Activated CD4-positive, alpha-beta T cell treated with anti-CD3 and anti-CD28 coated beads for 1 hour (primary cell): Measurements from ENCODE around the gene PLCB4.
"Not testable (repeated sequence)": the region's sequence is repeated elsewhere in the genome, so short reads cannot be mapped to it uniquely, and the experiment has no call there.

ENCODE experiments used
- DNase-seq: peaks from one replicate; pipeline ENCODE4 v3.0.0-alpha.2; 2020

Gene PLCB4

DNA sequence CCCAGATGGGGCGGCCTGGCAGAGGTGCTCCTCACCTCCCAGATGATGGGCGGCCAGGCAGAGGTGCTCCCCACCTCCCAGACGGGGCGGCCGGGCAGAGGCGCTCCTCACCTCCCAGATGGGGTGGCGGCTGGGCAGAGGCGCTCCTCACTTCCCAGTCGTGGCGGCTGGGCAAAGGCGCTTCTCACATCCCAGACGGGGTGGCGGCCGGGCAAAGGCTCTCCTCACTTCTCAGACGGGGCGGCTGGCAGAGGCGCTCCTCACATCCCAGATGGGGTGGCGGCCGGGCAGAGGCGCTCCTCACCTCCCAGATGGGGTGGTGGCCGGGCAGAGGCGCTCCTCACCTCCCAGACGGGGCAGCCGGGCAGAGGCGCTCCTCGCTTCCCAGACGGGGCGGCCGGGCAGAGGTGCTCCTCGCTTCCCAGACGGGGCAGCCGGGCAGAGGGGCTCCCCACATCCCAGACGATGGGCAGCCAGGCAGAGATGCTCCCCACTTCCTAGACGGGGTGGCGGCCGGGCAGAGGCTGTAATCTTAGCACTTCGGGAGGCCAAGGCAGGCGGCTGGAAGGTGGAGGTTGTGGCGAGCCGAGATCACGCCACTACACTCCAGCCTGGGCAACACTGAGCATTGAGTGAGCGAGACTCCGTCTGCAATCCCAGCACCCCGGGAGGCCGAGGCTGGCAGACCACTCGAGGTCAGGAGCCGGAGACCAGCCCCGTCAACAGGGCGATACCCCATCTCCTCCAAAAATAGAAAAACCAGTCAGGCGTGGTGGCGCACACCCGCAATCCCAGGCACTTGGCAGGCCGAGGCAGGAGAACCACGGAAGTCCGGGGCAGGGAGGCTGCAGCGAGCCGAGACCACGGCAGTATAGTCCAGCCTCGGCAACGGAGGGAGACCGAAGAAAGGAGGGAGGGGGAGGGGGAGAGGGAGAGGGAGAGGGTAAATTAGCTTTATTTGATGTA, 316.7 kb downstream of the PLCB4 start:
- DNase-seq = not testable (repeated sequence)

DNA sequence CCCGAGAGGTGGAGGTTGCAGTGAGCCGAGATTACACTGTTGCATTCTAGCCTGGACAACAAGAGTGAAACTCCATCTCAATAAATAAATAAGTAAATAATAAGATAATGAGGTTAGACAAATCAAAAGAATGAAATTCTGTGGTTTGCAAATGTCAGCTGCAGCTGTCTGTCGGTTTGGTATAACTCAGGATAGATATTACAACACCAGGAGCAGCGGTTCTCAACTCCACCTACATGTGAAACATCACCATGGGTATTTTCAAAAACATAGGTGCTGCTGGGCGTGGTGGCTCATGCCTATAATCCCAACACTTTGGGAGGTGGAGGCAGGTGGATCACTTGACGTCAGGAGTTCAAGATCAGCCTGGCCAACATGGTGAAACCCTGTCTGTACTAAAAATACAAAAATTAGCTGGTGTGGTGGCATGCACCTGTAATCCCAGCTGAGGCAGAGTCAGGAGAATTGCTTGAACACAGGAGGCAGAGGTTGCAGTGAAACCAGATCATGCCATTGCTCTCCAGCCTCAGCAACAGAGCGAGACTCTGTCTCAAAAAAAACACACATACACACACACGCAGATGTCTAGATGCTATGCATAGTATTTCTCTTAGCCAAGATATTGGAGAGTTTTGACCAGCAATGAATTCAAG, 319.4 kb downstream of the PLCB4 start:
- DNase-seq = no peak

DNA sequence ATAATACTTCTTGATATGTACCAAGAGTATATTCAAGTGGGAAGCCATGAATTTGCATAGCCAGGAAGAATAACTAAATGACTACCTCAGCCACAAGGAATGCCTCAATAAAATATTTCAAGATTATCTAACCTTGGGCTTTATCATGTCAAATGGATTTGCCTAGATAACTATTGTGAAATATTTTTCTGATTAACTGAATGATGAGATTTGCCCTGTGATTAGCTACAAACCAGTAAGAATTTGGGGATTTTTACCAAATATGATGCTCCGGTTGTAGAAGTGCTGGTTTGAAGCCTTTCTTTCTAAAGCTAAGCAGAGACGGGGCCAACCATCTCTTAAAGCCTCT, 319.9 kb downstream of the PLCB4 start:
- DNase-seq = no peak

DNA sequence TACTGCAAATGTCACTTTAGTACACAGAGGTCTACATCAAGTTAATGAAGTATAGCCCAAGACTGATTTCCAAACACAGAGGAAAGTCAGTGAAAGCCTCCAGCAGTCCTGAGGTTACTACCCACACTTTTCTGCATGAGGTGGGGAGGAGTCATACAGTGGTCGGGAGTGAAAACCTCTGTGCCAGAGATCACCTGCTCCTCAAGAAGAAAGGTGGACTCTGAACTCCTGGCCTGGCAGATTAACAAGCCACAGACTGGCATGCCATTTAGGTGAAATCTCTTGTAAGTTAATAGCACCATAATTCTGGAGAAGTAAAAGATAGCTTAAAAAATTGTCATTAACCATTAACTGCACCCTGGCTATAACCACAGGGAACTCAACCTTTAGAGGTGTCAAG, 320.5 kb downstream of the PLCB4 start:
- DNase-seq = no peak

DNA sequence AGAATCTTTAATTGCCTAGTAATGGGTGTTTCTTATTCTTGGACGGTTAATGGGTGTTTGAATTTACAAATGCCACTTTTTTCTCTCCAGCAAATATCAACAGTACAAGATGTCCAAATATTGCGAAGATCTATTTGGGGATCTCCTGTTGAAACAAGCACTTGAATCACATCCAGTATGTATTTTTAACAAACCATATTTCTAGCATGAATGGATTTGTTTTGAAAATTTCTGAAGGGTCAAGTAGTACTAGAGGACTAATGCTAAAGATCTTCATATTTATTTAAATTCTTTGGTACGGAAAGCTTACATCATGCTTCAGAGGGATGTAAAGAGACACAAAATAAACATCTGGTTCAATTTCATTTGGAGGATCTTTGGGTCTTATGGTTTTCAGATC, 321.6 kb downstream of the PLCB4 start:
- no peak for DNase-seq

DNA sequence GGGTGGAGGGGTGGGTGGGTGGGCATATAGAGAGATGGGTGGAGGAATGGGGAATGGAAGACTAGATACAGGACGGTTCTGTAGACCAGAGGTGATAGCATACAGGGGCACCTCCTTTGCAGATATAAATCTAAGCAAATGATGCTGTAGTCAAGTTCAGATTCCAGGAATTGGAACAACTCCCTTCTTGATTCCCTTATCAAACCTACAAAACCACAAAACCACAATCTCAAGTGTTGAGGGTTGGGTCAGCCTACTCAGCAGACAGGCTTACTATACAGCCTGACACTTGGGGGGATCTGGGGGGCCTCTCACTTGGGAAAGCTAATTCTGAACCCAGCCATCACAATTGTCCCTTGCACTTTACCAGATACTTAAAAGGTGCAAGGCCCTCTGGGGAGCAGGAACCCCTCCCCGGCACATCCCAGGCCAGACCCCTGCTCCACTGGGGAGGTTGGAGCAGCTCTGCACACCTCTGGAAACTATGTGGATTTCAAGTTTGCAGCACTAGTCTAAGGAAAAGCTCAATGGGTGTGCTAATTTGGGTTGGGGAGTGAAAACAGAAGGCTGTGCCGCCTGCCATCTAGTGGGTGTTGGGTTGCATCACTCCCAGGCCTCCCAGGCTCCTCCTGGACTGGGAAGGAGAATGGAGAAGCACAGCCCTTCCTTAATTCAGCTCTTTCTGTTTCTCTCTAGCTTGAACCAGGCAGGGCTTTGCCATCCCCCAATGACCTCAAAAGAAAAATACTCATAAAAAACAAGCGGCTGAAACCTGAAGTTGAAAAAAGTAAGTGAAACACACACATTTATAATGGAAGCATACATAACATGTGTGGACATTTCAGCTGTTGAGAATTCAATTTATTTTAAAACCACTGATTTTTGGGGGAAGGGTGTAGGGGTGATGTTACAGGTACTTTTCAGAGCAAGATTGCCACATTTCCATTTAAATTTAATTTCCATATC, 324.3 kb downstream of the PLCB4 start:
- no peak for DNase-seq

DNA sequence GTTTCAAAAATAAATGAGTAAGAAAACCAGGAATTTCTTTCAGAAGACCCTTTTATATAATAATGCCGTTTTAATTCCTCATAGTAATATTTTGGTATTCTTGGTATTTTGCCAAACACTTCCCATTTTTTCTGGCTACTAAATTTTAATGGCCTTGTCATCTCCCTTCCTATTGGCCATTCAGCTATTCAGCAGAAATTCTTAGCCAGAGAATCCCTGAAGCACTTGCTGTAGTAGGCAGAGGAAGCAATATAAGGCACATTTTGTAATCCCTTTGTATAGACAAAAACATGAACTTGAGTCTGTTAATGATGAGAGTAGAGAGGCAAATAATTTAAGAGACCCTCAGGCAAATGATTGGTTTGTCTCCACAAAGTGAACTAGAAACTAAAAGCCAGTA, 327.1 kb downstream of the PLCB4 start:
- DNase-seq = no peak

DNA sequence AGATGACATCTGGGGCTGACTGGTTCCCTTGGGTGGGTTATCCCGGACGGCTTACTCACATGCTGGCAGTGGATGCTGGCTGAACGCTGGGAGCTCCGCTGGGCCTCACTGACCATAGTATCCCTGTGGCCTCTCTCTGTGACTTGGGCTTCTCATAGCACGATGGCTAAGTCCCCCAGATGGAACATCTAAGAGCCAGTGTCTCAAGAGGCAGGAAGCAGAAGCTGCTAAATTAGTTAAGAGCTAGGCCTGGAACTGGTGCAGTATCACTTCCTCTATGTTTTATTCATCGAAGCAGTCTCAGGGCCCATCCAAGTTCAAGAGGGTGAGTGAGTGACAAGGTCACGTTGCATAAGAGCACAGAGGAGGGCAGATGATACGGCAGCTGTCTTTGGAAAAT, 329.0 kb downstream of the PLCB4 start:
- no peak for DNase-seq

DNA sequence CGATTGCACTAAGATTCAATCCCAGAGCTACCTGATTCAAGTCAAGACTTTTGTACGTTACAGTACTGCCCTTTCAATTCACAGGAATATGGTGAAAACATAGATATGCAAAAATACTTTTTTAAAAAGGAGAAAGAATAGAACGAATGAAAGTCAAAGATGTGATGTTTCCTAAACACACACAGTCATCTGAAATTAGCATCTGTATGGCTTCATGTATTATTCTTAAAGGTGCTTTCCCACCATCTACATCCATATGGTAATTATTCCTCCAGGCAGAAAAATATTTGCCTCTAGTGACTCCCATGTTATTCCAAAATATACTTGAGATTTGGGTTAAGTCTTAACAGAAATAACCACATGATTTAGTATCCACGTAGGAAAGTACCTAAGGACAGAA, 330.0 kb downstream of the PLCB4 start:
- no peak for DNase-seq

DNA sequence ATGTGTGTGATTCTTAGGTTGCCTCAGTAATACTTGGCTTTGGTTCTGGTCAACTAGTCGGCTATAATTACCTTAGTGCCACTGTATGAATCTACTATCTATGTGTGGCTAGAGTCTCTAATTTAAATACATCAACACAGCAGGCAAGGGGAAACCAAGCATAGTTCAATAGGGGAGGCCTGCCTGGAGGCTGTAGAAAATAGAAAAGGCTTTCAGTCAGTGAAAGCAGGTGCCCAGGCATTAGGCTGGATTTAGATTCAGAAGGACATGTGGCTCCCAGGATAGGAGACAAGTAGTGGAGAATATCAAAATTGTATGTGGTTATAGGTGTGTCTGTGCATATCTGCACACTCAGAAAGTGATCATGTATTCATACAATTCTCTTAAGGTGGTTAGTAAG, 330.4 kb downstream of the PLCB4 start:
- DNase-seq = no peak

DNA sequence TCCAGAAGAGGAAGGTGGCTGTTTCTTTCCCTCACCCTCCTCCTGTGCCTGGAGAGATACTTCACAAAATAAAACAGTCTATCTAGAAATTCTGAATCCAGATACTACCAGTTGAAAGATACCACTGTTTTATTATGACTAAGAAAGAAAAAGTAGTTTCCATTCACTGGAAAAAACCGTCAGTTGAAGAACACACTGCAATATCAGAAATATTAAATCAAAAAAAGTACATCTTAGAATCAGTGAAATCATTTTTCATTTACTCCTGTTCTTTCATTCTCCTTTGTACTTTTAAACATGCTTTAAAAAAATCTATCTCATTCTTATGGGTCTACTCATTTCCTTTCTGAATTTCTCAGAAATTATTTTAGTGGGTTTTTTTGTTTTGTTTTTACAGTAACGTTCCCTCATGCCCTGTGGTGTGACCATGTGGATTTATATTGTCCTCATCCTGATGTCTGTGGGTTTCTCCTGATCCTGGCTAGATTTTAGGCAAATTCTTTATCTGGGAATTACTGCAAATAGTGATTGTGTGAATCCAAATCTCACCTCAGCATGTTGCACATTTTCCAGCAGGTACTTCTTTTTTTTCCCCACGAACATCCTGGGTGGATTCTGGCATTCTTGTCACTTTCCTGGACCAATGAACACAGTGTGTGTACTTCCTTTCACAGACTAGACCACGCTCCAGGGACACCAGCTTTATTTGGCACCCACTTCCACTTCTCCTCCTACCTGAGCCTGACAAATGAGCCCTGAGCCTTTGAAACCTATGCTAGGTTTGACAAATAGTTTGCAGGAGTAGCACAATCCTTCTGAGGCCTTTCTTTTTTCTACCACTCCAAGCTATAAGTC, 331.5 kb downstream of the PLCB4 start:
- no peak for DNase-seq

DNA sequence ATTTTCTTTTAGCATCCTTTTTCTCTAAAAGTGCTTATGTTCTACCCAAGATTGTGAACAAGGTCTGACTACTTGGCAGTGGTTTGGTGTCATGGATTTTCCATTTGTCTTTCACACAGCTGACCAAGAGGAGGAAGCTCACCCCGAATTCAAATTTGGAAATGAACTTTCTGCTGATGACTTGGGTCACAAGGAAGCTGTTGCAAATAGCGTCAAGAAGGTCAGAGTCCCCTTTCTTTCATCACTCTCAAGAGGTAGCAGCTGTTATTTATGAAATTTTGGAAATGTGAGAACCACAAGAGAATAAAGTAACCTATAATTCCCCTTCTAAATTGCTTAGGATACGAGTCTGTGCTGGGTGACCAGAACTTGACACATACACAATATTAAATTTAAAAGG, 332.5 kb downstream of the PLCB4 start:
- no peak for DNase-seq

DNA sequence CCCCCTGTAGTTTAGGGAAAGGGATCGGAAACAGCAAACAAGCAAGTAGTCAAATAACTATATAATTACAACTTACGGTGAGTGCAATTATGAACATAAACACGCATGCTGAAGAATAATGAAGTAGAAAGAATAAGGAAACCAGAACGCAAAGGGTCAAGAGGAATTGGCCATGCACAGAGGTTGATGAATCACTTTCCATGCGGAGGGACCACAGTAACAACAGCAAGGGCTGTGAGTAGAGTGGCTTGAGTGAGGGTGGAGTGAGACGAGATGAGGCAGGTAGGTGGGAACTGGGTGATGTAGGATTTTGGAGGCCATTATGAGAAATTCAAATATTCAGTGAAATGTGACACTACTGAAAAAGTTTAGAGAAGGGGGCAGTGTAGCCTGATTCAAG, 333.3 kb downstream of the PLCB4 start:
- DNase-seq = no peak

DNA sequence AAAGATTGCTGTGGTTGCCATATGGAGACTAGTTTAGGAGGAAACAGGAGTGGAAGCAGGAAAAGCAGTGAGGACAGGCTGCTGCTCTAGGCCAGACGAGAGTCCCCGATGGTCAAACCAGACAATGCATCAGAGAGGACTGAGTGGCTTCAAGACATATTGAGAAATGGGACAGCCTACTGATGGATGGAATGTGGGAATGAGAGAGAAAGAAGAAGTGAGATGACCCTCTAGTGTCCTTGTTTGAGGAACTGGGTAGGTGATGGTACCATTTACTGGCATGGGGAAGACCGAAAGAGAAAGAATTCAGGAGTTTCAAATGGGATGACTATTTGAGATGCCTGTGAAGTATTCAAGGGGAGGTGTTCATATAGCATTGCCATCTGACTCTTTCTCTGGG, 333.7 kb downstream of the PLCB4 start:
- no peak for DNase-seq

DNA sequence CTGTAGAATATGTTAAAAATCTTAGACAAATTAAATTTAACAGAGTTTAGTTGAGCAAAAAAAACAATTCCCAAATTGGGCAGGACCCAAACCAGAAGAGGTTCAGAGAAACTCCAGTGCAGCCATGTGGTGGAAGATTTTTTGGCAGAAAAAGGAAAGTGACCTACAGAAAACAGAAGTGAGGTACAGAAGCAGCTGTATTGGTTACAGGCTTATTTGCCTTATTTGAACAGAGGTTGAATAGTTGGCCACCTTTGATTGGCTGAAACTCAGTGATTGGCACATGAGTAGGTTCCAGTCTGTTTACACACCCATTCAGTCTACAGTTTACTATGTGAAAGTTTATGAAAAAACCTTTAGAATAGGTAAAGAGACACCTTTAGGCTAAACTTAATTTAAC, 334.6 kb downstream of the PLCB4 start:
- no peak for DNase-seq

DNA sequence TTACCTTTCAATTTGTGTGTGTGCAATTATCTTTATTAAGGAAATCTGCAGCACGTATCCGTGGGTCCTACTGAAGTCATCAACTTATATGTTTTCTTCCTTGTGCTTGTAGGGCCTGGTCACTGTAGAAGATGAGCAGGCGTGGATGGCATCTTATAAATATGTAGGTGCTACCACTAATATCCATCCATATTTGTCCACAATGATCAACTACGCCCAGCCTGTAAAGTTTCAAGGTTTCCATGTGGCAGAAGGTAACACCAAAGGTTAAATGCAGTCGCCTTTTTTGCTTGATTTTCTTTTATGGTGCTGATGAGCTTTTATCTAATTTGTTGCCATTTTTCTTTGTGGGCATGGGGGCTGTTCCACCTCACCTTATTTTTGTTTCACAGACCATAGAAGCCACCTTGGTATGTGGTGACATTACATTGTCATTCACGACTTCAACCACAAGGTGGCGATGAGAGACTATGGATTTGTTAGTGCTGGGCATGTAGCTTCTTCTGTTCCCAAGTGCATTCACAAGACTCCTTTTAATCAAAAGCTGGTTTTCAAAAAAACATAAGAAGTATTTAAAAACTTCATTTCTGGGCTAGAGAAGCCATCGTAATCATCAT, 339.0 kb downstream of the PLCB4 start:
- DNase-seq = no peak

DNA sequence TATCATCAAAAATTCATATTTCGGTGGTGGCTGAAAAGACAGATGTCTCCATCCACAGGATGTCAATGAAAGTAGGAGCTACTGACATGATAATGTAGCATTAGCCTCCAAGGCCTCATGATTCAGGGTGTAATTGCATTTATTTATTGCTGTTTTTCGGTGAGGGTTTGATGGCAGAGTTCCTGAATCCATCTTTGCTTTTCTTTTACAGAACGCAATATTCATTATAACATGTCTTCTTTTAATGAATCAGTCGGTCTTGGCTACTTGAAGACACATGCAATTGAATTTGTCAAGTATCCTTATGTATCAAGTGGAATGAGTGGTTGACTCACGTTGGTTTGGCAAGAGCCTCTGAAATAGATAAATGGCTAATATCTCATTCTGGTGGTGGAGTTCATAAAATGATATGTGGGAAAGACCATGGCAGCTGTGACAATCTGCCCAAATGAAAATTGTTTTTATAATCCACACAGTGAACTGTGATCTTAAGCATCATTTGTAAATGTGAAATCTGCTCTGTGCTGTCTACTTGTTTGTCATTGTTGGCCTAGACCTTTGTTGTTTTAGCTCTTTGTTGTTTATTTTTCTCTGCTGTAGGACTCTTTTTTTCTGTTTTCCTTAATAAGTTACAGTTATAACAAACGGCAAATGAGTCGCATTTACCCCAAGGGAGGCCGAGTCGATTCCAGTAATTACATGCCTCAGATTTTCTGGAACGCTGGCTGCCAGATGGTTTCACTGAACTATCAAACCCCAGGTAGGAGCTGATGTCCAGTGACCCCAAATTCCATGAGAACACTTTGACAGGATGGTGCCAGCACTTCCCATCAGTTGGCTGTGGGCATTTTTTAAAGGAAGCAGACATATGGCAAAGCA, 339.8 kb downstream of the PLCB4 start:
- DNase-seq = no peak

DNA sequence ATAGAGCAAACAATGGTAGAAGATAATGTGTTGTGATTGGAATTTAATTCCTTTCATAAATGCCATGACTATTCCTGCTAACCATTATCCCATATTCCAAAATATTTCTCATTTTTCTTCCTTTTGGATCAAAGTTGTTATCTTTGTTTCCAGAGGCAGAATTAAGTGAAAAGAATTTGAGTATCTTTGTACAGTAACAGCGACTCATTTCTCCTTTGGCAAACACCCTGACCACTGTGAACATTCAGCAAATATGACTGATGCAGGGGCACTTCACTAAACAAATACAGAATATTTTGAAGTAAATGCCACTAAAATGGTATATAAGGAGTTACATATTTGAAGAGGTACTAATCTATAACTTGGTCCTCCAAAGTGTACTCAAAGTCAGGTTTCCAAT, 340.5 kb downstream of the PLCB4 start:
- DNase-seq = no peak

DNA sequence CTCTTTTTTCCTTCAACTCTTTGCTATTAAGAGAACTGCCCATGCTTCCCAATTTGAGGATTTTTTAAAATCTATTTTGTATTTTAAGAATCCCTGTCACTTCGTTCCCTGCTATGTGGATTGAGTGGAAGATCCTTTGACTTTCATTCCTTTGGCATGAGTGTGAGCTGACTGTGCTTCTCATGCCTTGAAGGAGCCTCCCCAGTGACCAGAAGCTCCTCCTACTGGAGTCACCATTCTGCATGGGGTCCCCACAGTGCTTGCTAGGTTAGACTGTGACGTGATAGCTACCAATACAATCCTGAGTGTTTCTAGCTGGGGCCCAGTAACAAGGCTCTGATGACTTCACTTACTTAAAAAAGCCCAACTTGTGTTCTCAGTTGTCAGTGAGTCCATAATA, 341.1 kb downstream of the PLCB4 start:
- no peak for DNase-seq

DNA sequence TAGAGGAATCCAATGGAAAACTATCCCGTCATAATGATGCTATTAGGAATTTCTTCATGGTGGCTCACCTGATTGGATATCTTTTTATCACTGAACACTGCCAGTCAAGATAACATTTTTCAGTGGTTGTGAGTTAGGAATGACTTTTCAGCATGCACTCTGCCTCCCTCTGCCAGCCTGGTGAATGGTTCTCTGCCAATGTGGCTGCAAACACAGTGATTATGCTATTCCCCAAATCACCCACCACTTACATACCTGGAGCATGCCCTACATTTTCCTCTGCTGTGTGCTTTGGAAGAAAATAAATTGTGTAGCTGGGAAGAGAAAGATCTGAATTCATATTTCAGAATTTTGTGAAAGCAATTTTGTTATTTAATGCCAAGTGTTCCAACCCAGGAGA, 342.9 kb downstream of the PLCB4 start:
- DNase-seq = no peak

DNA sequence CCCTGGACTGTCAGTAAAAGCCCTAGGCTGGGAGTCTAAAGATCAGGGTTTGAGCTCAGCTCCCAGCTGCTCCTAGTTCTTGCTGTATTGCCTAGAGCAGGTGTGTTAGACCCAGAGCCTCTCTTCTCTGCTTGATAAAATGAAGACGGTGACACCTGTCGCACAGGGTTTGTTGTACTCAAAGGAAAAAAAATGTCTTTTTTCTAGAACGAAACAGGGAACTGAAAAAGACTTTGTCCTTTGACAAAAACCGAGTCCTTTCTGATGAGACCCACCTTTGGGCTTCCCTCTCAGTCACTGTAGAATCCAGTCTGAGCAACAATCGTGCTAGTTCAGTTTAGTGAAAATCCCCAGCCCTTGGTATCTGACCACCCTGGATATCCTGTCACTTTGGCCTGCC, 343.4 kb downstream of the PLCB4 start:
- DNase-seq = no peak
